Measurements from ENCODE around the gene FREM2.

FREM2 gene

DNA sequence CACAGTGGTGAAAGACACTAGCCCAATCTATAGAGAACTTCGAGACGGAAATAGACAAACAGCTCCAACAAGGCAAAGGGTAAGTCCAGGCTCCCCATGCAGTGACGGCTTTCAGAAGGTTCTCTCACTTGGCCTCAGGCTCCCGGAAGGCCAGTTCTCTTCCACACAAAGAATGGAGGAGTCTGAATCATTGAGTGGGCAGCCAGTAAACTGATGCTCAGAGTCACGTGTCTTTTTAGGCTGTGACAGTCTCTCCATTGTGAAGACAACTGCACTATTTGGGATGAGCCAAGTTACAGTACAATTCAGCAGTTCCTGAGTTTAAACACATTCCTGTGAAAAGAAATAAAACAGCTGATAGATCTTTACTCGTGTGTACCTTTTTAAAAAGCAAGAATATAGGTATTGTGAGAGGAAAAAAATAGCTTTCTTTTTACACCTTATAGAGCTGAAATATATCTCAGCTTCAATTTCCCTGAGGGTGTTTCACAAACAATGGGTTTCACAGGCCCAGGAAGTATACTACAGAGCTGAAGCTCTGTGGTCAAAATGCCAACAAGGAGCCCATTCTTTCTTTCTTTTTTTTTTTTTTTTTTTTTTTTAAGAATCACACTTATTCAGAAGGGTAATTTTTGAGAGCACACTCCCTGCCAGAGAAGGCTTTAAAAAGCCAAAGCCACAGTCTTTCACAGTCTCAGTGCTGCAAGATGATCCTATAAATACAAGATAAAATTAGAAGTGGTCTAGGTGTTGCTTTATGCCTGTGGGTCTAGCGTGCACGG, 135.1 kb downstream of the FREM2 start:
- in situ Hi-C loops (cut with MboI; ENCODE audit: low sequenced_read_pairs): no loop called here

DNA sequence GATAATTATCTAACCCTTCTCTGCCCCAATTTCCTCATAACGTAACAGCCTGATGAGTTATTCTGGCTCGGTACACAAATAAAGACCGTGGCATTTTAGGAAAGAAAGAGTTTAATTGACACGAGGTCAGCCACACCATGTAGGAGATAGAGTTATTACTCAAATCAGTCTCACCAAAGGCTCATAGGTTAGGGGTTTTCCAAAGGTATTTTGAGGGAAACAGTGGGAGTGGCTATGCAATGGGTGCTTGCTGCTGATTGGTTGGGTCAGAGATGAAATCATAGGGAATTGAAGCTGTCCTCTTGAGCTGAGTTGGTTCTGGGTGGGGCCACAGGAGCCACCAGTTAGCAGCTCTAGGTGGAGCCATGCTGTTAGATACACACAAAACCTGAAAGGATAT, 137.5 kb downstream of the FREM2 start:
- in situ Hi-C loops (cut with MboI; ENCODE audit: low sequenced_read_pairs): no loop called here

DNA sequence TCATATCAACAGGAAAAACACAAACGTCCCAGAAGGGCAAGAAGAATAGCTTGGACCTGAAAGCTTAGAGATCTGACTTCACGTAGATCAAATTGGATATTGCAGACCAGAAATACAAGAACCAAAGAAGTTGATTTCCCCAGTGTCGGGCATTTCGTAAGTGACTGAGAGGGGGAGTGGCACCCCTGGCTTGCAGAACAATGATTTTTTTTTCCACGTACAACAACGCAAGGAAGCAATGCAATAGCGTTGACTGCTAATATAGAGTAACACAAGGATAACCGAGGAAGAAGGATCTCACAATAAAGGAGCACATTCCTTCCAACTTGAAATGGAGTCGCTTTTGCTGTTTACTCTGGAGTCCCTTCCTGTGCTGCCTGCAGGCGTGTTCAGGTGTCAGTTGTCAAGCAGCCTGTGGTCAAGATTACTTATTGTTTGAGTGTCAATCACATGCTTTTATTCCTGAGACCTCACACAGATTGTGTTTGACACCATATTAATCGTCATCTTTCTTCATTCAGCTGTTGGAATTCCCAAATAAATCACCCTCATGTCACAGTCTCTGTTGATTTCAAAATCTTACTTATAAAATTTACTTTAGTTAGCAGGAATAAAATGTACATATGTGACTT, 139.4 kb downstream of the FREM2 start:
- in situ Hi-C loops (cut with MboI; ENCODE audit: low sequenced_read_pairs): no loop called here

DNA sequence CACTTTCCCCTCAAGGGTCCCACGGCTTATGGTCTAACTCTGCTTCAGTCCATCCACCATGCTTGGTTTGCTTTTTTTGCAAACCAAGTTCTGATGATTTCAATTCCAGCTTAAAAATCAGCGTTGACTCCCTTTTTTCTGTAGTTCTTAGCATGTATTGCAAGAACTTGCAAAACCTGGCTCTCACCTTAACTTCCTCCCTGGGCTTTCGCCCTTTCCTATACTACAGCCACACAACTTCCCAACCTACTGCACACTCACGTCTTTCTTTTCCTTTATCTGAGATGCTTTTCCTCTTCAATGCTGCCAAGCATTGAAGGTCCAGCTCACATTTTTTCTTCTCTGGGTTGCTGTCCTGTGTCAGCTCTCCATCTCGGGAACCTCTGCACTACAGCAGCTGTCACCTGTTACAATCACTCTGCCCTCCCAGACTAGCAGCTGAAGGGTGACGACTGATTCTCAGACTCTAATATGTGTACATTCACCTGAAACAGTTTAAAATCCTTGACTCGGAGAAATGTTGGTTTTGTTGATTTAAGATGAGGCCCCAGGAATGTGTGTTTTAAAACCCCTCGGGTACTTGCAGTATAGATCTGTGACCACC, 143.7 kb downstream of the FREM2 start:
- in situ Hi-C loops (cut with MboI; ENCODE audit: low sequenced_read_pairs): no loop called here

DNA sequence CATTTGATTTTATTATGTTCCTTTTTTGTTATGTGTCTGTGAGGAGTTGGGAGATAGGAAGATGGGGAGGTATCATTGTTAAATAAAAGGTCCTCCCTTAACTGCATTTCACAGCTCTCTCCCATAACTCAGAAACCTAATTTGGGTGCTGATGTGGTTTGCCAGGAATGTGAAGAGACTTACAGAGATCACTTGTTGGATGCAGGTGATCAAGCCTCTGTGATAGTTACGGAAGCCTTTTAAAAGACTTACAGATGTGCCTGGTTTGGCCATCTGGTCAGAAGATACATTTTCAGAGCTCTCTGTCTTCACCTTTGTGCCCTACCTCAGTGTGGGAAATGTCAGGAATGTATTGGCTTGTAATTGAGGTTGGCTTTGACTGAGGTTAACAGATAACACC, 157.7 kb downstream of the FREM2 start:
- in situ Hi-C loops (cut with MboI; ENCODE audit: low sequenced_read_pairs): no loop called here

DNA sequence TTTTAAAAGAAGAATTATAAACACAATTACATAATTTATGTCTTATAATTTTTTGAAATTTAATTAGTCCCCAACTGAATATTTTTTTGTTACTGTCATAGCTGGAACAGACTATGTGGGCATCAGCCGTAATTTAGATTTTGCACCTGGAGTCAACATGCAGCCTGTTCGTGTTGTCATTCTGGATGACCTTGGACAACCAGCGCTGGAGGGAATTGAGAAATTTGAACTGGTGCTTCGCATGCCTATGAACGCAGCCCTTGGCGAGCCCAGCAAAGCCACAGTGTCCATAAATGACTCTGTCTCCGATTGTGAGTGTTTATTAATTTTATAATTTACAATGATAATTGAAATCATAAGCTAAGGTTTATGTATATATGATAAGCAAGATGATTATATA, 161.5 kb downstream of the FREM2 start:
- in situ Hi-C loops (cut with MboI; ENCODE audit: low sequenced_read_pairs): no loop called here

DNA sequence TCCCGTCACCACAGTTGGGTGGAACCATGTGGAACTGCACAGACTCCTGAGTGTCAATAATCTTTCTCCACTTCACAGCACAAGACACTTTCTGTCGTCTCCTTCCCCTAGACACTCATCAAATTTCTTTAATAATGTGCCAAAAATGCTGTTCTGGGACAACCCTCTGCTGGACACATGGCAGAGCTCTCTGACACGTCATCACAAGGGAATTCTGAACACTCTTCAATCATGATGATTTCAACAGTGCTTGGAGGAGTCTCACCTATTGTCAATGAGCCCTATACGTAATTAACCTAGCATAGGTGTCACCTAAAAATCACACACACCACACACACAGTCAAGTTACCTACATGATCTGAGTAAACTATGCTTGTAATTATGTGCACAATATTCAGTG, 162.4 kb downstream of the FREM2 start:
- in situ Hi-C loops (cut with MboI; ENCODE audit: low sequenced_read_pairs): no loop called here

DNA sequence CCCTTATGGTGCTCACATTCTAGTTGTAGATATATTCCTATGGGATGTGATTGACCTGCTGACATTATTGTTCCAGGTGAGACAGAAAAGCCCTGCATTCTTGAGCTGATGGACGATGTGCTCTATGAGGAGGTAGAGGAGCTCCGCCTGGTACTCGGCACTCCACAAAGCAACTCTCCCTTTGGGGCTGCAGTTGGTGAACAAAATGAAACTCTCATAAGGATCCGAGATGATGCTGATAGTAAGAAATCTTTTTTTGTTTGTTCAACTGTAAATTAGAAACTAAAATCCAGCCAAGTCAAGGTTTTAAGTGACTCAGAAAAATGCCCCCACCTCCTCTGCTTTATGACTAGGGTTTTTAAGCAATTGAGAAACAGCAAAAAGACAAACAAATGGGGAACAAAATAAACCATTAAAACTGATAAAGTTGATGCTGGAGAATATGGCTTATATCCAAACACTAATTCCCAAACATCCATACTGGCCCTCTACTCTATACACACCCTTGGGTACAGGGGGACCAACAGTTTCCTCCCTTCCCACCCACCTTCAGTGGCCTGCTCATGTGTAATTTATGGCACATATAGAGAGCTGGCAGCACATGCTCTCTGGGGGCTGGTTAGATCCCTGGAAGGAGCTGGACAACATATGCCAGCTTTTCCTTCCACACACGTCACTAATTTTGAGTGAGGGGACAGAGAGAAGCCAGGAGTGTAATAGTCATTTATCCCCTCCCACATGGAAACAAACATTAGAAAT, 164.2 kb downstream of the FREM2 start:
- in situ Hi-C loops (cut with MboI; ENCODE audit: low sequenced_read_pairs): no loop called here

DNA sequence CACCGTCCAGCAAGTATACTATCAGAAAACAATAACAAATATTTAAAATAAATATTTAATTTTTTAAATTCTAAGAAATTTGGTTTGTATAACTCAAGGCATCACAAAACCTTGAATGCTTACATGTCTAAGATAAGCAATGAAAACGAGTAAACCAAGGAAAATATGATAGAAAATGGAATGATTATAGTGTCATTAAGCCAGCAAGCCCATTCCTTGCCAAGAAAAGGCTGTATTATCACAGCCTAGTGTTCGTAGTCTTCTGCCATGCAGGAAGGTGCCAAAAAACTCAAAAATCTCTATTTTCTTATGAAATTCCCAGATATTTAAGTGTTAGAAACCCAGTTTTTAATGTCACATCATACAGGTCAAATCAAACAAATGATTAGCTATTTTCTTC, 167.3 kb downstream of the FREM2 start:
- in situ Hi-C loops (cut with MboI; ENCODE audit: low sequenced_read_pairs): no loop called here

DNA sequence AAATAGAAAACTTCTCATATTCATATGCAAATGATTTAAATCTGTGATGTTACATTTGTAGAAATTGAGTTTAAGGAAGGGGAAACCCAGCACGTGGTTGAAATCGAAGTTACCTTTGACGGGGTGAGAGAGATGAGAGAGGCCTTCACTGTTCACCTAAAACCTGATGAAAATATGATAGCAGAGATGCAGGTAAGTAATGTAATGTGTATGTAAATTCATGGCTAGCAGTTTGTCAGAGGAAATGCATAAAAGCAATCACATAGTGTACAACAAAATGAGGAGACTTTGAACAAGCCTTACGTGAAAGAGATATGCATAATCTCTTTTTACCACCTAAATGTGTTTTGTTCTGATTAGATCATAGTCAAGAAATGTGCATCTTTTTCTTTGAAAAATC, 169.2 kb downstream of the FREM2 start:
- in situ Hi-C loops (cut with MboI; ENCODE audit: low sequenced_read_pairs): no loop called here

DNA sequence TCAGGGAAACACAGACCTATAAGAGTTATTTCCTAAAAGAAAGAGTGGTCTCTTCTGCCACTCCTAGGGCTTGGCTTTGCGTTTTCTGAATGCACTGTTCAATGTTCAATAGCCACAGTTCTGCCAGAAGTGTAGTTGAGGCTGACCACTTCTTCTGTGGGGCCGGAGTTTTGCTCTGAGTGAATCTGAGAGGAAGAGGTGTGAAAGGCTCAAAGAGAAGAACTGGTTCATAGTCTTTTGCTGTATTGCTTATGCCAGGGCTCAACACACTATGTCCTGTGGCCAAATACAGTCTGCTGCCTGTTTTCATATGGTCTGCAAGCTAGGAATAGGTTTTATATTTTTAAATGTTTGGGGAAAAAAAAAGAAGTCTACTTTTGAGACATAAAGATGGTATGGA, 175.6 kb downstream of the FREM2 start:
- in situ Hi-C loops (cut with MboI; ENCODE audit: low sequenced_read_pairs): no loop called here

DNA sequence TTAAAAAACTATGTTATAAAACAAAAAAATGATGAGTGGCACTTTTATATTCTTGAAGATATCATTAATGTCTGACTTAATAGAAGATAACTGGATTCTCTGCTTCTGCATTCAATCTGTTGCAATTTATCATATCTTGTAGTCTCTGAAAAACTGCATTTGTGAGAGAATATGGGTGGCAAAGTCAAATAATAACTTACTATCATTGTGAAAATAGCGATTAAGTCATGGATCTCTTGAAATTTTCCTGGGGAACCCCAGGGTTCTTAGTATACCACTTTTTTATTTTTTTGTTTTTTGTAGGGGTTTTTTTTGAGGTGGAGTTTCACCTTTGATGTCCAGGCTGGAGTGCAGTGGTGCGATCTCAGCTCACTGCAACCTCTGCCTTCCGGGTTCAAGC, 176.7 kb downstream of the FREM2 start:
- in situ Hi-C loops (cut with MboI; ENCODE audit: low sequenced_read_pairs): no loop called here

DNA sequence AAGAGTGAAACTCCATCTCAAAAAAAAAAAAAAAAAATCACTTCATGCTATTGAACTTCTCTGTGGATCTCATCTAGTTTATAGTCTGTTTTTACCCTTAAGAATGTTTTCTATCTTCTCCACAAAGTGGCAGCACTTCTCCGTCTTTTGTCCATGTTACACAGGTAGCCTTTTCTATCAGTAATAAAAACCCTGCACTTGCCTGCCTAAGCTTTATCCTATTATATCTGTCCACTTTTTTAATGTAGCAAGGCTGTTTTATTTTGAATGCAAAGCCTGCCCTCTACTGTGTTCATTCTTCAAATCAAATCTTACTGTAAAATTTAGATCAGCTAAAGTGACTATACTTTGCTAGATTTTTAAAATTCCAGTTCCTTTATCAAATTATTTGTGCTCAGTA, 179.8 kb downstream of the FREM2 start:
- in situ Hi-C loops (cut with MboI; ENCODE audit: low sequenced_read_pairs): no loop called here

DNA sequence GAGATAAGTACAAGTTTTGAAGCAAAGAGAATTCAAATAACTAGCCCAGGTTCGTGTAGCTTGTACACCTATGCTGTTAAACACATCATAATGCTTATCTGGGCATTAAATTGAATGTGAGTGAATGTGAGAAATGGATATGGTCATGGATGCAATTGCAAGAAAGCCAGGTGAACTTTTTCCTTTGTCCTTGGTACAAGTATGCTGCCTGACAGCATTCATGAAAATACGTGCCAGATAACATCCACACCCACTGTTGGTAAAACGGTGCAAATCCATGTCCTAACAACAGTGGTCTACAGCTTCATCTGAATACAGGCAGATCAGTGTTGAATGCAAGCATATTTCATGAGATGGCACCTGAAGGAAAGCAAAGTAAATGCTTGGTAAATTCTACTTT, 181.5 kb downstream of the FREM2 start:
- in situ Hi-C loops (cut with MboI; ENCODE audit: low sequenced_read_pairs): no loop called here

DNA sequence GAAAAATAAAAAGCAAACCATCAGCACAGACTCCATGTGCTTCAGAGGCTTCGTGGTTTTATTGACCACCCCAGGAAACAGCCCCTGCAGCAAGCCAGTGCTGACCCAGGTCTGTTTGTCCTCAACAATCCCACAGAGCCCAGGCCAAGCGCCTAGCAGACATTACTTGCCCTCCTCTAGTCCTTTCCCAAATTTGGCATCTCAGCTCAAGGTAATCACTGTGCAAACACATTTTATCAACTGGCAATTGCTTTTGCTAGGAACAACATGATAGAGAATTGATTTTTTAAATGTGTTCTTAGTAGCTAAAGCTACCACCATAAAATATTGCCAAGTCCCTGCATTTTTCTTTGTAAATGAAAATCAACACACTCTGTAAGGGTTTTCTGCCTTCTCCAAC, 182.0 kb downstream of the FREM2 start:
- in situ Hi-C loops (cut with MboI; ENCODE audit: low sequenced_read_pairs): no loop called here

DNA sequence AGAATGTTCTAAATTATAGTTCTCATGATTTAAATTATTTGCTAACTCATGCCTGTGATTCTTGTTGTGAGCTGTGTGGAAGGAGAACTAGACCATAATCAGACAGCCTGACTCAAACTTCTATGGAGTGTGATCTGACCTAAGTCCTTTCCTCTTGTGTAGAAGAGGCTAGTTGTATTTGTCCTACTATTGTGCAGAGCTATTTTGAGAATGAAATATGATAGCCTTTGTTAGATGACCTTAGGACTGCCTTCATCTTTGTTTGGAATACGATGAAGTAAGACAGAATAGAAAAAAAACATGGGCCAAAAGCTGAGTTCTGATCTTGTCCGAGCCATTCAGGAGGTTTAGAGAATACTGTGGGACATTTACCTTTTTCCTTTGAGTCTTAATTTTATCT, 184.4 kb downstream of the FREM2 start:
- in situ Hi-C loops (cut with MboI; ENCODE audit: low sequenced_read_pairs): no loop called here

DNA sequence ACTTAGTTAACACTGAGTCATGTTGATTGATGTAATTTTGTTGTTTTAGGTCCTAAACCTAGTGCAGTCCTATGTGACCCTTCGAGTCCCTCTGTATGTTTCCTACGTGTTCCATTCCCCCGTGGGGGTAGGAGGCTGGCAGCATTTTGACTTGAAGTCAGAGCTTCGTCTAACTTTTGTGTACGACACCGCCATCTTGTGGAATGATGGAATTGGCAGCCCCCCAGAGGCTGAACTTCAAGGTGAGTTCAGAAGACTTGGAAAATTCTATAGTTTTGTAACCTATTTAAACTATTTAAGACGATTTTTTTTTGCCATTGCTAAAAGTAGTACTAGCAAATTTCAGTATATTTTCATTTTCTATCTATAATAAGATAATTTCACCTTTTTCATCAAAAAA, 185.8 kb downstream of the FREM2 start:
- in situ Hi-C loops (cut with MboI; ENCODE audit: low sequenced_read_pairs): no loop called here

DNA sequence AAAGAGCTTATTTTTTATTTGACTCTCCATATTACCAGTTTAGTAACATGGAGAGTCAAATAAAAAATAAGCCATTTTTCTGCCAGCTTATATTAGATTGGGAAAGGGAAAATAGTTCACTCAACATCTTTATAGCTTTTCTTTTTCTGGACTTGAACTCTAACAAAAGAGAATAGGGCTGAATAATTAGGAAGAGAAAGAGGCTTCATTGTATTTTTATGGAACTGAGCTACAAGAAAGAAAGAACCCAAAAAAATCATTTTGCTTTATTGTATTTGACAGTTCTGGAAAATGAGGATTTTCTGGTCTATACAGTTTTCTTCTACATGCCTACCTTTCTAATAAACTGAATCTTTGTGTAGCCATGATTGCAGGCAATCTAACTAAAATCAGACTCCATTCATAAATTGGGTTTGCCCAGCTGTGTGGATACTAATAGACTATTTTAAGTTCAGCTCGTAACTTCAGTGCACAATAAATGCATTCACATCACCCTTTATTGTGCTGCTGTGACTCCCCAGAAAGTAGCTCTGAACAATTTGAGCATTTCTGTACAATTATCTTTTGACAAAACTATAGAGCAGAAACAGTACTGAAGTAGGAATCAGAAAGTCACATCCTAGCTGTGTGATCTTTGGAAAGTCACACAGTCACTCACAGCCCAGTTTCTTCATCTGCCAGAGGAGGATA, 188.5 kb downstream of the FREM2 start:
- in situ Hi-C loops (cut with MboI; ENCODE audit: low sequenced_read_pairs): no loop called here

DNA sequence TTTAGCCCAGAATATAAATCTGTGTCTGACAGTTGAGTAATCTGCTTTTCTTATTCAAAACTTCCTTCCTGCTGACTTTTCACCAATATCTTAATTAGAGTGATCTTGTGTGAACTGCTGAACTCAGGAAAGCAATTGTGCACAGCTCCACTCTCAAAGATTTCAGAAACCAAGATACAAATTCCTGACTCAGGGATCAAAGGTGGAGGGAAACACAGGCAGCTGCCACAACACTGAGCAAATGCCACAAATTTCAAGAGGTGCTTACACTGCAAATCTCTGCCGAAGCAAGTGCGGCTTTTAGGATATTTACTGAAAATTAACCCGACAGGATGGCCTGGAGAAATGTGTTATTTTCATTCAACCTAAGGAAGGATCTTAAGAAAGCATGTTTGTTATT, 192.4 kb downstream of the FREM2 start:
- in situ Hi-C loops (cut with MboI; ENCODE audit: low sequenced_read_pairs): no loop called here

DNA sequence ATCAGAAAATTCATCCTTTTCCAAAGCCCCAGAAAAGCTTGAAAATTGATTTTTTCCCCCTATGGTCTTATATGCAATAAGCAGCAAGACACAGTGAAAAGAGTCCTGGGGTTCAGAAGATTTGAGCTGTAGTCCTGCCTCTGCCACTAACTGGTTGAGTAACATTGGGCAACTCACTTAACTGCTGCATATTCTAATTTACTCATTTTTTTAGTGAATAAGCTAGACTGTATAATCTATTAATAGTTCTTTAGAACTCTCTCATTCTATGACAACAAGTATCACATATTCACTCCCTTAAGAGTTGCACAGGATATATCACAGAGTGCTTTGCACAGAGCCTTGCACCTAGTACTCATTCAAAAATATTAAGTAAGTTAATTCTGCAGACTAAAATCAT, 192.9 kb downstream of the FREM2 start:
- in situ Hi-C loops (cut with MboI; ENCODE audit: low sequenced_read_pairs): no loop called here

DNA sequence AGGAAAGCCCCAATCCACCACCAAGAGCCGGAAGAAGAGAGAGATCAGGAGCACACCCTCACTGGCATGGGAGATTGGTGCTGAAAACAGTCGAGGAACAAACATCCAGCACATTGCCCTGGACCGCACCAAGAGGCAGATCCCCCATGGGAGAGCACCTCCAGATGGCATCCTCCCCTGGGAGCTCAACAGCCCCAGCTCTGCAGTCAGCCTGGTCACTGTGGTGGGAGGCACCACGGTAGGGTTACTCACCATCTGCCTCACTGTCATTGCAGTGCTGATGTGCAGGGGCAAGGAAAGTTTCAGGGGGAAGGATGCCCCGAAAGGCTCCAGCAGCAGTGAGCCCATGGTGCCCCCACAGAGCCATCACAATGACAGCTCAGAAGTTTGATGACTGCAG, 193.5 kb downstream of the FREM2 start:
- in situ Hi-C loops (cut with MboI; ENCODE audit: low sequenced_read_pairs): no loop called here

Data from HL-60/S4 treated with retinoic acid at 250 ng/mL for 4 days and 3 days (cell line).